GM12872 (cell line): ENCODE data around the gene PDIK1L.

Experiments used
- CTCF ChIP-seq: IDR thresholded peaks from 3 replicates; pipeline ENCODE4 v1.5.1; 2011; ENCODE audit warnings: low read depth, mild to moderate bottlenecking, low read length, moderate library complexity; ENCODE audit not compliant: insufficient read depth

PDIK1L gene

GRCh38 chr1:26119892-26120608, 8.4 kb downstream of the PDIK1L start:
- no peak for TF ChIP-seq CTCF

- no peak for TF ChIP-seq CTCF
Observed at GRCh38 chr1:26121854-26122773, 10.5 kb downstream of the PDIK1L start.

GRCh38 chr1:26122988-26123973, 11.7 kb downstream of the PDIK1L start:
- no peak for TF ChIP-seq CTCF

- no peak for TF ChIP-seq CTCF
Observed at GRCh38 chr1:26124418-26125331, 13.1 kb downstream of the PDIK1L start.

GRCh38 chr1:26125382-26125781, 13.8 kb downstream of the PDIK1L start:
- no peak for TF ChIP-seq CTCF

- TF ChIP-seq CTCF: no peak
Observed at GRCh38 chr1:26125946-26126320, 14.3 kb downstream of the PDIK1L start.
